GM23338 (cell line): Measurements from ENCODE around the gene TMEM134. TPM values are rescaled to one million over a fixed set of nuclear protein-coding genes. Genes with fewer than 3 reads are reported as not detected.
A peak's percentile ranks its signal among the peaks of the same experiment; 100 is the strongest.

Experiments
- ATAC-seq: fragments of 200-7000 bp; cut with Tn5 transposase; 3 replicates; pipeline ENCODE4 v1.9.1; 2020
- DNase-seq: peaks from one replicate; pipeline ENCODE4 v3.0.0-alpha.2; 2015; ENCODE audit warnings: low spot score
- H2AFZ ChIP-seq: fragments of 200-600 bp; sonication (generic); 2 replicates; pipeline ENCODE4 v1.8.0; 2016; ENCODE audit warnings: antibody characterized with exemption, mild to moderate bottlenecking, moderate library complexity
- H3F3A ChIP-seq: fragments of 200-600 bp; sonication (generic); replicated peaks from 2 replicates; pipeline ENCODE4 v1.8.0; 2017; ENCODE audit warnings: antibody characterized with exemption, mixed run types, low read depth
- H3K27ac ChIP-seq: fragments of 200-600 bp; sonication (generic); 2 replicates; pipeline ENCODE4 v1.6.1; 2016; ENCODE audit warnings: low read depth
- H3K27me3 ChIP-seq: fragments of 200-600 bp; sonication (generic); 2 replicates; pipeline ENCODE4 v1.8.0; 2016; ENCODE audit warnings: mild to moderate bottlenecking, mixed run types, moderate library complexity; ENCODE audit not compliant: insufficient read depth
- H3K36me3 ChIP-seq: fragments of 200-600 bp; sonication (generic); 2 replicates; pipeline ENCODE4 v1.8.0; 2016; ENCODE audit warnings: mild to moderate bottlenecking; ENCODE audit not compliant: insufficient read depth
- H3K4me1 ChIP-seq: fragments of 200-600 bp; sonication (generic); 2 replicates; pipeline ENCODE4 v1.8.0; 2016; ENCODE audit warnings: mild to moderate bottlenecking, moderate library complexity; ENCODE audit not compliant: insufficient read depth
- H3K4me2 ChIP-seq: fragments of 200-600 bp; sonication (generic); 2 replicates; pipeline ENCODE4 v1.7.1; 2017; ENCODE audit warnings: mixed run types
- H3K4me3 ChIP-seq: fragments of 200-600 bp; sonication (generic); 2 replicates; pipeline ENCODE4 v1.6.1; 2016; ENCODE audit warnings: mixed run types
- H3K79me2 ChIP-seq: fragments of 200-600 bp; sonication (generic); replicated peaks from 2 replicates; pipeline ENCODE4 v1.8.0; 2017; ENCODE audit warnings: mild to moderate bottlenecking; ENCODE audit not compliant: insufficient read depth
- H3K9me2 ChIP-seq: fragments of 200-600 bp; sonication (generic); 2 replicates; pipeline ENCODE4 v1.8.0; 2017; ENCODE audit not compliant: insufficient read depth
- H4K20me1 ChIP-seq: fragments of 200-600 bp; sonication (generic); replicated peaks from 2 replicates; pipeline ENCODE4 v1.8.0; 2017; ENCODE audit warnings: mild to moderate bottlenecking; ENCODE audit not compliant: insufficient read depth
- H3K27ac Mint-ChIP-seq: 2 replicates; pipeline ENCODE4 v1.8.0; 2020; ENCODE audit warnings: inconsistent platforms, mild to moderate bottlenecking, moderate library complexity, mixed read lengths
- H3K27me3 Mint-ChIP-seq: 3 replicates; pipeline ENCODE4 v1.8.0; 2022; ENCODE audit warnings: low read depth, mild to moderate bottlenecking, moderate library complexity, mixed read lengths, inconsistent platforms; ENCODE audit not compliant: insufficient read depth, poor library complexity
- H3K36me3 Mint-ChIP-seq: 3 replicates; pipeline ENCODE4 v1.8.0; 2021; ENCODE audit warnings: low read depth, mild to moderate bottlenecking, inconsistent platforms, moderate library complexity, mixed read lengths
- H3K4me1 Mint-ChIP-seq: 3 replicates; pipeline ENCODE4 v1.8.0; 2020; ENCODE audit warnings: mild to moderate bottlenecking, inconsistent platforms, mixed read lengths
- H3K4me3 Mint-ChIP-seq: 3 replicates; pipeline ENCODE4 v1.8.0; 2021; ENCODE audit warnings: moderate library complexity, mild to moderate bottlenecking, inconsistent platforms, mixed read lengths
- H3K9me3 Mint-ChIP-seq: 3 replicates; pipeline ENCODE4 v1.8.0; 2020; ENCODE audit warnings: moderate library complexity, mild to moderate bottlenecking, inconsistent platforms, mixed read lengths
- CREB1 ChIP-seq: fragments of 250-450 bp; sonication (Bioruptor Pico); IDR thresholded peaks from 2 replicates; pipeline ENCODE4 v1.5.0; 2020; ENCODE audit warnings: low read depth, mild to moderate bottlenecking, moderate library complexity
- POLR2AphosphoS5 ChIP-seq: IDR thresholded peaks from 2 replicates; pipeline ENCODE4 v1.6.1; 2016; ENCODE audit warnings: antibody characterized with exemption, low read depth
- polyA plus RNA-seq: library from polyadenylated mRNA; unstranded; fragments of >200 nt; fragmentation: Nextera tagmentation; extraction: Ambion mirVana; gene quantifications from 2 replicates; pipeline ENCODE4 v1.2.1, GENCODE V29; 2016
- total RNA-seq: library from RNA; depleted of rRNA; stranded (reverse); fragments of >200 nt; shearing (Covaris generic); gene quantifications from 2 replicates; pipeline ENCODE4 v1.2.3, GENCODE V29; 2014
- TF ChIP-seq, protein P1 (sequence below): fragments of 250-450 bp; sonication (Bioruptor Pico); IDR thresholded peaks from 2 replicates; pipeline ENCODE4 v1.5.0; 2020; ENCODE audit warnings: mild to moderate bottlenecking, moderate library complexity

Gene TMEM134
- total and polyA plus RNA-seq, 2 experiments from 2014 or later, result 61.4 to 69.2 TPM

DNA sequence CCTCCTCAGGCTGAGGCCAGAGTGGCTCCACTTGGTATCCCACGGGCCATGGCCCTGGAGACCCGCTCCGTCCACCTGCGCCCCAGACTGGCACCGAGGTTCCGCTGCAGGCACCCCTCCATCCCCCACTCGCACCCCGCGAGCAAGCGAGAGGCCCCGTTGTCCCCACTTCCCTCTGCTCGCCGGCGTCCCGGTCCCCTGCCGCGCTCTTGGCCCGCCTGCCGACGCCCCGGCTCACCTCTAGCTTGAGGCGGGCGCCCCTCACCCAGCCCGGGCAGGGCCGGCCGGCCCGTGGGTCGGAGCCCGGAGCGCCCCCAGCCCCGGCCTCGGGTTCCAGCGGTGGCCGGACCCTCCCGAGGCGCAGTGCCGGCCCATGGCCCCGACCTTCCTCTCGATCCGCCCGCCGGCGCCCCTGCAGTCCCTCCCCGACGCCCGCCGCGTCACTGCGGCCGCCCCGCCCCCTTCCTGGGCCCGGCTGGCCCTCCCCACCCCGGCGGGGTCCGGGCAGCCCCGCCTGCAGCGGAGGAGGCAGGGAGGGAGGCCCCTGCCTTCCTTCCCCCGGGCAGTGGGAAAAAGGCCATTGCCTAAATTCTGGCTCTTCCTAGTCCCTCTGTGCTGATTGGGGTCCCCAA lies 36.0 kb upstream of the TMEM134 start, which contains the start of gene PITPNM1:
TSS of gene PITPNM1 (minus strand) at position 414 of the 632 bp plus-strand sequence. CDS start 1,183 bp downstream, outside the sequence.
- TF ChIP-seq POLR2AphosphoS5 (peak; percentile 47; the same call in 1 of the 2 replicates), CREB1 (peak; percentile 70)
- TF ChIP-seq, protein P1, sequence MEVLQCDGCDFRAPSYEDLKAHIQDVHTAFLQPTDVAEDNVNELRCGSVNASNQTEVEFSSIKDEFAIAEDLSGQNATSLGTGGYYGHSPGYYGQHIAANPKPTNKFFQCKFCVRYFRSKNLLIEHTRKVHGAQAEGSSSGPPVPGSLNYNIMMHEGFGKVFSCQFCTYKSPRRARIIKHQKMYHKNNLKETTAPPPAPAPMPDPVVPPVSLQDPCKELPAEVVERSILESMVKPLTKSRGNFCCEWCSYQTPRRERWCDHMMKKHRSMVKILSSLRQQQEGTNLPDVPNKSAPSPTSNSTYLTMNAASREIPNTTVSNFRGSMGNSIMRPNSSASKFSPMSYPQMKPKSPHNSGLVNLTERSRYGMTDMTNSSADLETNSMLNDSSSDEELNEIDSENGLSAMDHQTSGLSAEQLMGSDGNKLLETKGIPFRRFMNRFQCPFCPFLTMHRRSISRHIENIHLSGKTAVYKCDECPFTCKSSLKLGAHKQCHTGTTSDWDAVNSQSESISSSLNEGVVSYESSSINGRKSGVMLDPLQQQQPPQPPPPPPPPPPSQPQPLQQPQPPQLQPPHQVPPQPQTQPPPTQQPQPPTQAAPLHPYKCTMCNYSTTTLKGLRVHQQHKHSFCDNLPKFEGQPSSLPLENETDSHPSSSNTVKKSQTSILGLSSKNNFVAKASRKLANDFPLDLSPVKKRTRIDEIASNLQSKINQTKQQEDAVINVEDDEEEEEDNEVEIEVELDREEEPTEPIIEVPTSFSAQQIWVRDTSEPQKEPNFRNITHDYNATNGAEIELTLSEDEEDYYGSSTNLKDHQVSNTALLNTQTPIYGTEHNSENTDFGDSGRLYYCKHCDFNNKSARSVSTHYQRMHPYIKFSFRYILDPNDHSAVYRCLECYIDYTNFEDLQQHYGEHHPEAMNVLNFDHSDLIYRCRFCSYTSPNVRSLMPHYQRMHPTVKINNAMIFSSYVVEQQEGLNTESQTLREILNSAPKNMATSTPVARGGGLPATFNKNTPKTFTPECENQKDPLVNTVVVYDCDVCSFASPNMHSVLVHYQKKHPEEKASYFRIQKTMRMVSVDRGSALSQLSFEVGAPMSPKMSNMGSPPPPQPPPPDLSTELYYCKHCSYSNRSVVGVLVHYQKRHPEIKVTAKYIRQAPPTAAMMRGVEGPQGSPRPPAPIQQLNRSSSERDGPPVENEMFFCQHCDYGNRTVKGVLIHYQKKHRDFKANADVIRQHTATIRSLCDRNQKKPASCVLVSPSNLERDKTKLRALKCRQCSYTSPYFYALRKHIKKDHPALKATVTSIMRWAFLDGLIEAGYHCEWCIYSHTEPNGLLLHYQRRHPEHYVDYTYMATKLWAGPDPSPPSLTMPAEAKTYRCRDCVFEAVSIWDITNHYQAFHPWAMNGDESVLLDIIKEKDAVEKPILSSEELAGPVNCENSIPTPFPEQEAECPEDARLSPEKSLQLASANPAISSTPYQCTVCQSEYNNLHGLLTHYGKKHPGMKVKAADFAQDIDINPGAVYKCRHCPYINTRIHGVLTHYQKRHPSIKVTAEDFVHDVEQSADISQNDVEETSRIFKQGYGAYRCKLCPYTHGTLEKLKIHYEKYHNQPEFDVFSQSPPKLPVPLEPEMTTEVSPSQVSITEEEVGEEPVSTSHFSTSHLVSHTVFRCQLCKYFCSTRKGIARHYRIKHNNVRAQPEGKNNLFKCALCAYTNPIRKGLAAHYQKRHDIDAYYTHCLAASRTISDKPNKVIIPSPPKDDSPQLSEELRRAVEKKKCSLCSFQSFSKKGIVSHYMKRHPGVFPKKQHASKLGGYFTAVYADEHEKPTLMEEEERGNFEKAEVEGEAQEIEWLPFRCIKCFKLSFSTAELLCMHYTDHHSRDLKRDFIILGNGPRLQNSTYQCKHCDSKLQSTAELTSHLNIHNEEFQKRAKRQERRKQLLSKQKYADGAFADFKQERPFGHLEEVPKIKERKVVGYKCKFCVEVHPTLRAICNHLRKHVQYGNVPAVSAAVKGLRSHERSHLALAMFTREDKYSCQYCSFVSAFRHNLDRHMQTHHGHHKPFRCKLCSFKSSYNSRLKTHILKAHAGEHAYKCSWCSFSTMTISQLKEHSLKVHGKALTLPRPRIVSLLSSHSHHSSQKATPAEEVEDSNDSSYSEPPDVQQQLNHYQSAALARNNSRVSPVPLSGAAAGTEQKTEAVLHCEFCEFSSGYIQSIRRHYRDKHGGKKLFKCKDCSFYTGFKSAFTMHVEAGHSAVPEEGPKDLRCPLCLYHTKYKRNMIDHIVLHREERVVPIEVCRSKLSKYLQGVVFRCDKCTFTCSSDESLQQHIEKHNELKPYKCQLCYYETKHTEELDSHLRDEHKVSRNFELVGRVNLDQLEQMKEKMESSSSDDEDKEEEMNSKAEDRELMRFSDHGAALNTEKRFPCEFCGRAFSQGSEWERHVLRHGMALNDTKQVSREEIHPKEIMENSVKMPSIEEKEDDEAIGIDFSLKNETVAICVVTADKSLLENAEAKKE (CRISPR knock-in tag), result no peak
- Histone ChIP-seq H3K36me3 (0 out of 2 replicates have a peak, but pooled peaks cover 4% of the 10 kb centered on the region), H3K9me2 (no peaks in the 10 kb centered on the region), H2AFZ (peak within 1 kb of the TSS; percentile 14; the same call in 1 of the 2 replicates), H3K4me2 (peak within 1 kb of the TSS; percentile 95), H4K20me1 (peaks cover 15% of the 10 kb centered on the region), H3K79me2 (peaks cover 5% of the 10 kb centered on the region; the same call in 1 of the 2 replicates), H3K4me1 (peaks cover 27% of the 10 kb centered on the region), H3F3A (peaks cover 16% of the 10 kb centered on the region; the same call in 1 of the 2 replicates), H3K27ac (peak within 1 kb of the TSS; percentile 55; the same call in 1 of the 2 replicates), H3K27me3 (no peaks in the 10 kb centered on the region; the same call in 1 of the 2 replicates), H3K4me3 (peak within 1 kb of the TSS; percentile 91)
- ATAC-seq (peak; percentile 18), DNase-seq (peak; percentile 75)
- H3K36me3 Mint-ChIP-seq, result peaks cover 16% of the 10 kb centered on the region
- H3K4me1 Mint-ChIP-seq, result peaks cover 26% of the 10 kb centered on the region
- peak within 1 kb of the TSS; percentile 52; the same call in 1 of the 2 replicates for H3K27ac Mint-ChIP-seq
- H3K9me3 Mint-ChIP-seq, result peaks cover 3% of the 10 kb centered on the region; the same call in 1 of the 3 replicates
- peaks cover 24% of the 10 kb centered on the region for H3K27me3 Mint-ChIP-seq
- H3K4me3 Mint-ChIP-seq, result peak within 1 kb of the TSS; percentile 84
